HepG2 (cell line): ENCODE measurements around the gene ARHGAP4. TPM values are rescaled to one million over a fixed set of nuclear protein-coding genes. Genes with fewer than 3 reads are reported as not detected.

ENCODE experiments used
- ATAC-seq: fragments of 200-7000 bp; cut with Tn5 transposase; 3 replicates; pipeline ENCODE4 v1.9.1; 2020; ENCODE audit warnings: mild to moderate bottlenecking, moderate library complexity
- BruUV-seq: library from RNA; stranded (reverse); fragments of 400-500 nt; replicated peaks from 2 replicates; lab custom pipeline; 2021; lab: Mats Ljungman, UMichigan
- CTCF ChIA-PET: fragments of 300-600 bp; formaldehyde crosslinking; extraction: SDS; loops from one replicate; lab custom pipeline; 2021; ENCODE audit warnings: low total read pairs, inconsistent platforms, low intra/inter-chr PET ratio; lab: Yijun Ruan, JAX
- POLR2A ChIA-PET: fragments of 350-600 bp; sonication (Branson Sonifier 250); formaldehyde crosslinking; loops from one replicate; lab custom pipeline; 2020; ENCODE audit warnings: antibody characterized with exemption, inconsistent platforms; lab: Yijun Ruan, JAX
- DNase-seq: peaks from one replicate; pipeline ENCODE4 v3.0.0-alpha.2; 2015; ENCODE audit warnings: low spot score
- FAIRE-seq: peaks from 3 replicates; lab custom pipeline; 2011; peaks lifted over from hg19 to GRCh38; lab: Jason Lieb, UNC
- H2AFZ ChIP-seq: one replicate; pipeline ENCODE4 v1.6.1; 2011; ENCODE audit warnings: low read length, inconsistent platforms
- H3K27ac ChIP-seq: fragments of 300-600 bp; 3 replicates; pipeline ENCODE4 v1.8.0; 2011; ENCODE audit warnings: mixed run types, mild to moderate bottlenecking, mixed read lengths, low read length, inconsistent platforms; ENCODE audit not compliant: insufficient read depth; ENCODE audit errors: extremely low read length
- H3K27me3 ChIP-seq, 2 experiments: fragments of 200-600 bp in 1 of 2; 2 replicates in 1 of 2; 3 replicates in 1 of 2; pipeline versions ENCODE4 v1.6.0 to v1.8.0; 2011; ENCODE audit warnings: low read length in 2 of 2, mild to moderate bottlenecking in 2 of 2, moderate library complexity in 2 of 2, inconsistent platforms in 1 of 2; ENCODE audit not compliant: insufficient read depth in 2 of 2, control insufficient read depth in 1 of 2
- H3K36me3 ChIP-seq, 2 experiments: fragments of 200-600 bp in 1 of 2; replicated peaks in 1 of 2; 2 replicates in 1 of 2; 3 replicates in 1 of 2; pipeline versions ENCODE4 v1.5.1 to v1.8.0; 2011; ENCODE audit warnings: low read length in 2 of 2, inconsistent platforms in 1 of 2; ENCODE audit not compliant: insufficient read depth in 2 of 2, control insufficient read depth in 1 of 2
- H3K4me1 ChIP-seq: 2 replicates; pipeline ENCODE4 v1.5.1; 2012; ENCODE audit warnings: low read length, inconsistent platforms; ENCODE audit not compliant: insufficient read depth
- H3K4me2 ChIP-seq: 2 replicates; pipeline ENCODE4 v1.6.0; 2011; ENCODE audit warnings: low read depth, low read length, inconsistent platforms
- H3K4me3 ChIP-seq, 3 experiments: fragments of 200-600 bp in 1 of 3; sonication (generic), shearing (Covaris generic) in 1 of 3; replicated peaks in 1 of 3; 2 replicates each; pipeline ENCODE4 v1.5.1; 2011 to 2016; ENCODE audit warnings: low read length in 3 of 3, inconsistent platforms in 2 of 3, low read depth in 2 of 3, mild to moderate bottlenecking in 2 of 3, control low read depth in 1 of 3, mixed read lengths in 1 of 3; ENCODE audit not compliant: insufficient read depth in 1 of 3
- H3K79me2 ChIP-seq: one replicate; pipeline ENCODE4 v1.6.1; 2011; ENCODE audit warnings: low read length, inconsistent platforms; ENCODE audit not compliant: insufficient read depth
- H3K9ac ChIP-seq: 2 replicates; pipeline ENCODE4 v1.6.0; 2011; ENCODE audit warnings: mild to moderate bottlenecking, low read depth, low read length, inconsistent platforms; ENCODE audit not compliant: insufficient read depth
- H3K9me3 ChIP-seq: 2 replicates; pipeline ENCODE4 v1.5.1; 2012; ENCODE audit warnings: mild to moderate bottlenecking, low read length
- H4K20me1 ChIP-seq: 2 replicates; pipeline ENCODE4 v1.6.0; 2011; ENCODE audit warnings: inconsistent platforms, mild to moderate bottlenecking, low read length, moderate library complexity; ENCODE audit not compliant: insufficient read depth
- AGO2 ChIP-seq: fragments of 200-400 bp; formaldehyde crosslinking; optimal IDR thresholded peaks from 2 replicates; pipeline ENCODE3; 2017; ENCODE audit warnings: mild to moderate bottlenecking, low read depth, low read length, moderate library complexity
- ELF4 ChIP-seq: sonication (generic); formaldehyde crosslinking; IDR thresholded peaks from 2 replicates; pipeline ENCODE4 v1.5.0; 2020; ENCODE audit warnings: missing genetic modification reagents, mild to moderate bottlenecking, moderate library complexity, borderline replicate concordance
- EP300 ChIP-seq, 3 experiments: sonication (generic) in 1 of 3; formaldehyde crosslinking in 1 of 3; IDR thresholded peaks; 2 replicates each; pipeline versions ENCODE4 v1.5.1 to v1.6.1; 2011 to 2020; ENCODE audit warnings: low read depth in 2 of 3, low read length in 2 of 3, borderline replicate concordance in 1 of 3, improper control_type of control experiment in 1 of 3, mild to moderate bottlenecking in 1 of 3, missing genetic modification reagents in 1 of 3, moderate library complexity in 1 of 3
- KAT8 ChIP-seq: IDR thresholded peaks from 2 replicates; pipeline ENCODE4 v1.6.1; 2016; ENCODE audit warnings: missing genetic modification reagents, missing compliant biosample characterization
- KDM3A ChIP-seq: IDR thresholded peaks from 2 replicates; pipeline ENCODE4 v1.6.1; 2018; ENCODE audit warnings: low read depth, missing compliant biosample characterization
- RBFOX2 ChIP-seq: fragments of 200-400 bp; formaldehyde crosslinking; IDR thresholded peaks from 2 replicates; pipeline ENCODE4 v1.6.1; 2017; ENCODE audit warnings: low read depth, mild to moderate bottlenecking, low read length
- SRSF4 ChIP-seq: fragments of 200-400 bp; formaldehyde crosslinking; IDR thresholded peaks from one replicate; pipeline ENCODE4 v1.6.1; 2018; ENCODE audit warnings: mild to moderate bottlenecking, low read depth, low read length, moderate library complexity; ENCODE audit not compliant: poor library complexity, severe bottlenecking
- WIZ ChIP-seq: sonication (generic); formaldehyde crosslinking; IDR thresholded peaks from 2 replicates; pipeline ENCODE4 v1.5.1; 2020; ENCODE audit warnings: mild to moderate bottlenecking, missing genetic modification reagents
- WGBS: methylation state at CpG from one replicate; pipeline ENCODE4 v1.1.6; 2017; ENCODE audit warnings: low lambda C conversion rate; 5-methylcytosine and 5-hydroxymethylcytosine counted together
- in situ Hi-C: cut with HindIII; loops from 2 replicates; pipeline ENCODE4 v1.10.0; 2017; ENCODE audit warnings: low pct_unique_long_range_greater_than_20kb; ENCODE audit not compliant: extremely low pct_ligation_motif_present
- intact Hi-C: fragments of 100-400 bp; cut with micrococcal nuclease; formaldehyde crosslinking; loops from one replicate; pipeline ENCODE4 v1.10.0; 2022; ENCODE audit not compliant: unreplicated experiment
- polyA plus RNA-seq, 8 experiments: library from polyadenylated mRNA; depleted of rRNA in 3 of 8; stranded (reverse) in 7 of 8; unstranded in 1 of 8; fragments of >200 nt; fragmentation: Illumina TruSeq in 4 of 8; extraction: Trizol in 4 of 8; gene quantifications; 2 replicates each; pipeline versions ENCODE4 v1.2.1 to v1.2.3, GENCODE V29; 2011 to 2016; ENCODE audit warnings: low read depth in 4 of 8, missing spikeins in 1 of 8, mixed read lengths in 1 of 8; ENCODE audit not compliant: insufficient read depth in 1 of 8
- total RNA-seq, 5 experiments: library from RNA; depleted of rRNA; stranded (reverse); fragments of >200 nt; fragmentation: Illumina TruSeq; extraction: Trizol; gene quantifications; 2 replicates each; pipeline ENCODE4 v1.2.3, GENCODE V29; 2016; ENCODE audit warnings: low read depth in 1 of 5

ARHGAP4 gene
- total and polyA plus RNA-seq, 2 of the 13 experiments (the other 11 are each of a cell fraction or from before 2014, with no cell fraction given) = 0.57 to 0.64 TPM

- Histone ChIP-seq H3K4me1 (peaks cover 31% of the 10 kb centered on the region), H4K20me1 (no peaks in the 10 kb centered on the region), H3K9me3 (no peaks in the 10 kb centered on the region), H3K4me3 (no peak overlapping the region), H3K4me2 (no peak overlapping the region), H3K27ac (no peak overlapping the region), H3K36me3 (peaks cover 1 to 8% of the 10 kb centered on the region in 2 experiments; a peak in 1 of 5 replicates)
- DNase-seq = no peak
- ATAC-seq = no peak
- CTCF ChIA-PET = no interaction called here
- WGBS = 92% methylated on average over 13 of the region's 31 CpGs
- intact Hi-C loops = no loop called here
- 0 out of 2 replicates have a peak, but pooled peaks have one; percentile 23 for TF ChIP-seq RBFOX2
- TF ChIP-seq AGO2 = peak; percentile 26
- no peak for TF ChIP-seq KDM3A (CRISPR knock-in tag)
- TF ChIP-seq KAT8 (CRISPR knock-in tag) = no peak
- TF ChIP-seq, all 625 proteins: peak for 2
- Histone ChIP-seq H3K79me2 (peaks cover 9% of the 10 kb centered on the region), H3K9ac (no peak overlapping the region), H2AFZ (no peak overlapping the region), H3K27me3 (no peaks in the 10 kb centered on the region)
- BruUV-seq = no TSS peak
- in situ Hi-C loops = no loop called here
- POLR2A ChIA-PET = interaction anchor here (4.2 kb wide), 1 partner anchor 17 kb away, joined by 82 read pairs; the partner anchor contains the start of gene RENBP
- FAIRE-seq = no peak
Observed at GRCh38 chrX:153930011-153930910, 4.2 kb upstream of the ARHGAP4 start.

- H3K9me3 ChIP-seq = no peaks in the 10 kb centered on the region
- in situ Hi-C loops = no loop called here
- ChIA-PET CTCF (no interaction called here), POLR2A (interaction anchor here (4.2 kb wide), 1 partner anchor 17 kb away, joined by 82 read pairs; the partner anchor contains the start of gene RENBP)
- H3K4me1 ChIP-seq = peaks cover 38% of the 10 kb centered on the region
- no peak overlapping the region for H2AFZ ChIP-seq
- no peaks in the 10 kb centered on the region for H3K27me3 ChIP-seq
- DNase-seq (no peak), ATAC-seq (no peak), FAIRE-seq (no peak)
- peaks cover 1 to 8% of the 10 kb centered on the region in 2 experiments; a peak in 1 of 5 replicates for H3K36me3 ChIP-seq
- TF ChIP-seq WIZ (CRISPR knock-in tag) (no peak), ELF4 (CRISPR knock-in tag) (no peak), SRSF4 (no peak), EP300 (IDR thresholded peaks at IDR 0.05; ENCODE audit: low read depth in 2 of 2, low read length in 2 of 2) (no peak), EP300 (CRISPR knock-in tag; IDR thresholded peaks at IDR 0.05; ENCODE audit: borderline replicate concordance) (no peak)
- peaks cover 9% of the 10 kb centered on the region for H3K79me2 ChIP-seq
- H3K27ac ChIP-seq = no peak overlapping the region
- no TSS peak for BruUV-seq
- H3K9ac ChIP-seq = no peak overlapping the region
- H3K4me3 ChIP-seq = no peak overlapping the region
- intact Hi-C loops = no loop called here
- H3K4me2 ChIP-seq = no peak overlapping the region
- no peaks in the 10 kb centered on the region for H4K20me1 ChIP-seq
- 80% methylated on average over 1 of the region's 10 CpGs for WGBS
Observed at GRCh38 chrX:153929576-153929975, 3.5 kb upstream of the ARHGAP4 start.
